ENCODE measurements around the gene PLEKHG2. TPM values are rescaled to one million over a fixed set of nuclear protein-coding genes. Genes with fewer than 3 reads are reported as not detected.

PLEKHG2 gene
- total RNA-seq, 3 donors from 2014 or later = 8.0 to 11.8 (median 10.2) TPM

- Histone ChIP-seq H3K4me1 (no peaks in the 10 kb centered on the region), H3K27me3 (no peaks in the 10 kb centered on the region), H3K4me3 (peak overlapping the region in 2 of 3 donors; percentile 81 to 98), H3K27ac (peak overlapping the region; percentile 25 to 100), H3K9me3 (no peaks in the 10 kb centered on the region), H3K36me3 (no peaks in the 10 kb centered on the region)
- TF ChIP-seq POLR2A (IDR thresholded peaks at IDR 0.05) = no peak
- TF ChIP-seq CTCF (IDR thresholded peaks at IDR 0.05) = no peak
- TF ChIP-seq POLR2AphosphoS5 (IDR thresholded peaks at IDR 0.05) = no peak
- intact Hi-C loops (cut with DNase I; ENCODE audit: low total_unique reads) = no loop called here
- no peak for DNase-seq (ENCODE audit: low spot score in 2 of 2)
These were observed 2.9 kb downstream of the PLEKHG2 start for GRCh38 chr19:39415111-39416046.

- DNase-seq (ENCODE audit: low spot score in 2 of 2) = no peak
- Histone ChIP-seq H3K4me3 (peak overlapping the region in 1 of 3 donors; percentile 98), H3K27ac (peak overlapping the region; percentile 5 to 100), H3K4me1 (no peaks in the 10 kb centered on the region), H3K27me3 (no peaks in the 10 kb centered on the region), H3K36me3 (no peaks in the 10 kb centered on the region), H3K9me3 (no peaks in the 10 kb centered on the region)
- intact Hi-C loops (cut with DNase I; ENCODE audit: low total_unique reads) = no loop called here
- TF ChIP-seq POLR2A (IDR thresholded peaks at IDR 0.05) (no peak), POLR2AphosphoS5 (IDR thresholded peaks at IDR 0.05) (no peak), CTCF (IDR thresholded peaks at IDR 0.05) (no peak)
These were observed 4.0 kb downstream of the PLEKHG2 start for GRCh38 chr19:39416152-39417120.

GRCh38 chr19:39417463-39418181 is 5.2 kb downstream of the PLEKHG2 start:
- no peaks in the 10 kb centered on the region for H3K27me3 ChIP-seq
- intact Hi-C loops (cut with DNase I; ENCODE audit: low total_unique reads) = no loop called here
- no peaks in the 10 kb centered on the region for H3K9me3 ChIP-seq
- TF ChIP-seq POLR2AphosphoS5 (IDR thresholded peaks at IDR 0.05) (no peak), POLR2A (IDR thresholded peaks at IDR 0.05) (no peak), CTCF (IDR thresholded peaks at IDR 0.05) (no peak)
- peak overlapping the region in 1 of 2 donors; percentile 3 for H3K27ac ChIP-seq
- no peak overlapping the region for H3K4me3 ChIP-seq
- H3K4me1 ChIP-seq = no peaks in the 10 kb centered on the region
- H3K36me3 ChIP-seq = no peaks in the 10 kb centered on the region
- no peak for DNase-seq (ENCODE audit: low spot score in 2 of 2)

GRCh38 chr19:39419003-39419402 is 6.5 kb downstream of the PLEKHG2 start:
- no peaks in the 10 kb centered on the region for H3K9me3 ChIP-seq
- H3K4me1 ChIP-seq = no peaks in the 10 kb centered on the region
- TF ChIP-seq POLR2A (IDR thresholded peaks at IDR 0.05) (no peak), POLR2AphosphoS5 (IDR thresholded peaks at IDR 0.05) (no peak), CTCF (IDR thresholded peaks at IDR 0.05) (no peak)
- no peak for DNase-seq (ENCODE audit: low spot score in 2 of 2)
- H3K27me3 ChIP-seq = no peaks in the 10 kb centered on the region
- no peak overlapping the region for H3K4me3 ChIP-seq
- H3K27ac ChIP-seq = no peak overlapping the region
- no peaks in the 10 kb centered on the region for H3K36me3 ChIP-seq
- intact Hi-C loops (cut with DNase I; ENCODE audit: low total_unique reads) = no loop called here
